HEK293 (cell line): Measurements from ENCODE around the gene OLR1.

Experiments used
- CTCF ChIA-PET: fragments of 350-600 bp; formaldehyde crosslinking; extraction: SDS; loops from one replicate; lab custom pipeline; 2021; ENCODE audit warnings: antibody characterized with exemption; lab: Yijun Ruan, JAX
- POLR2A ChIA-PET: fragments of 300-600 bp; formaldehyde crosslinking; extraction: SDS; loops from one replicate; lab custom pipeline; 2020; ENCODE audit warnings: antibody characterized with exemption, inconsistent platforms; lab: Yijun Ruan, JAX
- H3K27ac ChIP-seq: fragments of 200-500 bp; sonication (Bioruptor generic); 2 replicates; pipeline ENCODE4 v1.5.1; 2014; ENCODE audit warnings: low read depth, low read length, control low read depth, inconsistent platforms; ENCODE audit errors: extremely low read depth
- H3K36me3 ChIP-seq, 2 experiments: fragments of 200-500 bp in 1 of 2; sonication (Bioruptor generic) in 1 of 2; 1 replicate in 1 of 2; 2 replicates in 1 of 2; pipeline ENCODE4 v1.5.1; 2014 to 2017; ENCODE audit warnings: inconsistent platforms in 2 of 2, low read length in 2 of 2; ENCODE audit not compliant: control insufficient read depth in 2 of 2, insufficient read depth in 1 of 2
- H3K4me1 ChIP-seq: fragments of 200-500 bp; sonication (Bioruptor generic); 2 replicates; pipeline ENCODE4 v1.5.1; 2014; ENCODE audit warnings: mild to moderate bottlenecking, low read length, inconsistent platforms; ENCODE audit not compliant: control insufficient read depth, insufficient read depth
- H3K4me3 ChIP-seq: 2 replicates; pipeline ENCODE4 v1.5.1; 2011; ENCODE audit warnings: low read depth, mild to moderate bottlenecking, control low read depth, low read length, moderate library complexity
- H3K9me3 ChIP-seq: fragments of 200-500 bp; sonication (Bioruptor generic); 2 replicates; pipeline ENCODE4 v1.5.1; 2014; ENCODE audit warnings: low read depth, low read length, inconsistent platforms; ENCODE audit not compliant: control insufficient read depth, insufficient read depth
- MEIS1 ChIP-seq: sonication (generic); formaldehyde crosslinking; IDR thresholded peaks from 2 replicates; pipeline ENCODE4 v1.8.1; 2022; ENCODE audit warnings: missing genetic modification reagents, mild to moderate bottlenecking, borderline replicate concordance
- SALL2 ChIP-seq: fragments of 450-650 bp; formaldehyde crosslinking; IDR thresholded peaks from 2 replicates; pipeline ENCODE4 v1.5.0; 2017; ENCODE audit warnings: missing biosample characterization, mild to moderate bottlenecking, missing genetic modification characterization, borderline replicate concordance
- ZBTB20 ChIP-seq: fragments of 450-650 bp; formaldehyde crosslinking; IDR thresholded peaks from 2 replicates; pipeline ENCODE4 v1.5.1; 2016; ENCODE audit warnings: missing biosample characterization, missing genetic modification characterization
- ZFP3 ChIP-seq: fragments of 450-650 bp; formaldehyde crosslinking; IDR thresholded peaks from 2 replicates; pipeline ENCODE4 v1.5.1; 2016; ENCODE audit warnings: low read depth, missing biosample characterization, missing genetic modification characterization
- ZFP37 ChIP-seq: fragments of 450-650 bp; formaldehyde crosslinking; IDR thresholded peaks from 2 replicates; pipeline ENCODE4 v1.5.1; 2016; ENCODE audit warnings: missing biosample characterization, missing genetic modification characterization
- ZIC2 ChIP-seq: fragments of 450-650 bp; formaldehyde crosslinking; IDR thresholded peaks from 2 replicates; pipeline ENCODE4 v1.5.1; 2016; ENCODE audit warnings: missing biosample characterization, missing genetic modification characterization
- ZNF114 ChIP-seq: fragments of 450-650 bp; formaldehyde crosslinking; IDR thresholded peaks from 2 replicates; pipeline ENCODE4 v1.5.0; 2017; ENCODE audit warnings: missing biosample characterization, missing genetic modification characterization
- ZNF155 ChIP-seq: fragments of 450-650 bp; formaldehyde crosslinking; IDR thresholded peaks from 2 replicates; pipeline ENCODE4 v1.5.1; 2016; ENCODE audit warnings: missing biosample characterization, missing genetic modification characterization
- ZNF157 ChIP-seq: fragments of 450-650 bp; formaldehyde crosslinking; IDR thresholded peaks from 2 replicates; pipeline ENCODE4 v1.5.1; 2016; ENCODE audit warnings: missing biosample characterization, missing genetic modification characterization
- ZNF2 ChIP-seq: fragments of 450-650 bp; formaldehyde crosslinking; IDR thresholded peaks from 2 replicates; pipeline ENCODE4 v1.5.1; 2016; ENCODE audit warnings: missing biosample characterization, missing genetic modification characterization
- ZNF248 ChIP-seq: fragments of 450-650 bp; formaldehyde crosslinking; IDR thresholded peaks from 2 replicates; pipeline ENCODE4 v1.5.1; 2017; ENCODE audit warnings: missing biosample characterization, missing genetic modification characterization
- ZNF350 ChIP-seq: fragments of 450-650 bp; formaldehyde crosslinking; IDR thresholded peaks from 2 replicates; pipeline ENCODE4 v1.5.0; 2017; ENCODE audit warnings: missing biosample characterization, mild to moderate bottlenecking, missing genetic modification characterization
- ZNF510 ChIP-seq: fragments of 450-650 bp; formaldehyde crosslinking; IDR thresholded peaks from 2 replicates; pipeline ENCODE4 v1.5.1; 2018; ENCODE audit warnings: mild to moderate bottlenecking, missing genetic modification characterization, missing biosample characterization; ENCODE audit not compliant: insufficient replicate concordance
- ZNF521 ChIP-seq: fragments of 450-650 bp; formaldehyde crosslinking; IDR thresholded peaks from 2 replicates; pipeline ENCODE4 v1.5.1; 2017; ENCODE audit warnings: missing biosample characterization, mild to moderate bottlenecking, missing genetic modification characterization
- ZNF561 ChIP-seq: fragments of 450-650 bp; IDR thresholded peaks from 2 replicates; pipeline ENCODE4 v1.5.1; 2018; ENCODE audit warnings: missing biosample characterization, missing genetic modification characterization, borderline replicate concordance
- ZNF654 ChIP-seq: fragments of 450-650 bp; formaldehyde crosslinking; IDR thresholded peaks from 2 replicates; pipeline ENCODE4 v1.5.1; 2016; ENCODE audit warnings: low read depth, missing biosample characterization, missing genetic modification characterization
- ZNF777 ChIP-seq: fragments of 450-650 bp; formaldehyde crosslinking; IDR thresholded peaks from 2 replicates; pipeline ENCODE4 v1.5.1; 2017; ENCODE audit warnings: missing biosample characterization, missing genetic modification characterization, borderline replicate concordance
- TF ChIP-seq, protein P1 (sequence below): sonication (generic); formaldehyde crosslinking; IDR thresholded peaks from 2 replicates; pipeline ENCODE4 v1.8.1; 2022; ENCODE audit warnings: mild to moderate bottlenecking, moderate library complexity, missing genetic modification reagents
- TF ChIP-seq, protein P2 (sequence below): fragments of 450-650 bp; formaldehyde crosslinking; IDR thresholded peaks from 2 replicates; pipeline ENCODE4 v1.5.1; 2016; ENCODE audit warnings: missing biosample characterization, missing genetic modification characterization
- TF ChIP-seq, protein P3 (sequence below): IDR thresholded peaks from 2 replicates; pipeline ENCODE4 v1.6.1; 2011; ENCODE audit warnings: mild to moderate bottlenecking, low read depth, low read length, borderline replicate concordance
- TF ChIP-seq, protein P4 (sequence below): fragments of 450-650 bp; formaldehyde crosslinking; IDR thresholded peaks from 2 replicates; pipeline ENCODE4 v1.5.1; 2016; ENCODE audit warnings: missing biosample characterization, missing genetic modification characterization
- TF ChIP-seq, protein P5 (sequence below): fragments of 450-650 bp; formaldehyde crosslinking; IDR thresholded peaks from 2 replicates; pipeline ENCODE4 v1.5.1; 2016; ENCODE audit warnings: missing biosample characterization, missing genetic modification characterization
- TF ChIP-seq, protein P6 (sequence below): fragments of 450-650 bp; formaldehyde crosslinking; IDR thresholded peaks from 2 replicates; pipeline ENCODE4 v1.5.1; 2016; ENCODE audit warnings: missing biosample characterization, missing genetic modification characterization

OLR1 gene

DNA sequence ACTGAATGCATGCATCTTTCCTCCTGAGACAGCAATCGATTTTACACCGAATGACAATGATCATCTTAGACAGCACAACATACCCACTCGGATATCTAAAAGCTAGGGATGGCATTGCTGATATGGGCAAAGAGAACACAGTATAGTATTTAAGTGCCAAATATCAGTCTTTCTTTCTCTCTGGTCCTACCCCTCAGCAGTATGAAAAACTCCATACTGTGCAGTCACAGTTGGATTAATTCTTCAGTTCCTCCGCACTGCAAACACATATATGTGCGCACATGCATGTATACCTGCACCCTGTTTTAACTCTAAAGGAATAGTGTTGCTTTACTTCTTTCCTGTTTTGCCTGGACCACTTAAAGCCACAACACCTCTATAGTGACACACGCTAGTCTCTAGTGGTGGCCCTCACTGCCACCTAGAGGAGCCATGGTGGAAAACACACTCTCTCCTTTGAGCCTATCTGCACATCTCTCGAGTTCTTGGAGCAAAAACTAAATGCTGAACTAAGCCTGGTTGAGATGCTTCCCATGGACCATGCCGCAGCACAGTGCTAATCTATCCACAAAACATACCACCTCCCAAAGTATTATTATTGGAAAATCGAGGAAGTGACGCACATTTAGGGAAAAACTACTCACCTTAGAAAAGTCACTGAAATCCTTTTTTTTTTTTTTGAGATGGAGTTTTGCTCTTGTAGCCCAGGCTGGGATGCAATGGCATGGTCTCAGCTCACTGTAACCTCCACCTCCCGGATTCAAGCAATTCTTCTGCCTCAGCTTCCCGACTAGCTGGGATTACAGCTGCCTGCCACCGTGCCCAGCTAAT is 18.8 kb upstream of the OLR1 start:
- Histone ChIP-seq H3K27ac (no peak overlapping the region), H3K4me1 (no peaks in the 10 kb centered on the region)
- POLR2A ChIA-PET, result no interaction called here

DNA sequence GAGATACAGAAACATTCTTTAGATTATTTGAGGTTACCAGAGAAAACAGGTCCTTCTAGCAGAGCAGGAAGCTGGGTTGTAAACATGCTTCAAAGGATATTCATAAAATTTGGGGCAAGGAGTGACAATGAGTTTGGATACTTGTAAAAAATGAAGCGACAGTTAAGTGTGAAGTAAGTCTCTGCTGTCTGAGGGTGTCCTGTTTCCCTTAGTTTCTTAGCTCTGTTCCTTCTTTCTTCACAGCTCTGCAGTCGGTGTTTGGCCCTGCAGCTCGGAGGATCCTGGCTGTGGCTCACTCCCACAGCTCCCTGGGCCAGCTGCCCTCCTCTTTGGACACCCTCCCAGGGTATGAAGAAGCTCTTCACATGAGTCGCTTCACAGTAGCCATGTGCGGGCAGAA is 17.7 kb upstream of the OLR1 start:
- CTCF ChIA-PET, result interaction anchor here (0.6 to 3.7 kb wide), 7 partner anchors 17 to 437 kb away, joined by 3 to 29 read pairs (median 4); no protein-coding TSS in a partner anchor
- no peak overlapping the region for H3K27ac ChIP-seq
- H3K9me3 ChIP-seq, result no peaks in the 10 kb centered on the region
- POLR2A ChIA-PET, result interaction anchor here (0.6 to 0.7 kb wide), 2 partner anchors 19 to 22 kb away, joined by 3 to 4 read pairs; no protein-coding TSS in a partner anchor
- H3K4me1 ChIP-seq, result no peaks in the 10 kb centered on the region
- no peaks in the 10 kb centered on the region for H3K36me3 ChIP-seq
- H3K4me3 ChIP-seq, result no peak overlapping the region
- no peak for TF ChIP-seq ZNF155 (tag by site-specific recombination)
- TF ChIP-seq ZNF157 (tag by site-specific recombination), result no peak
- no peak for TF ChIP-seq ZNF350
- TF ChIP-seq ZNF777 (tag by site-specific recombination), result no peak
- no peak for TF ChIP-seq ZIC2 (tag by site-specific recombination)
- TF ChIP-seq, protein P1, sequence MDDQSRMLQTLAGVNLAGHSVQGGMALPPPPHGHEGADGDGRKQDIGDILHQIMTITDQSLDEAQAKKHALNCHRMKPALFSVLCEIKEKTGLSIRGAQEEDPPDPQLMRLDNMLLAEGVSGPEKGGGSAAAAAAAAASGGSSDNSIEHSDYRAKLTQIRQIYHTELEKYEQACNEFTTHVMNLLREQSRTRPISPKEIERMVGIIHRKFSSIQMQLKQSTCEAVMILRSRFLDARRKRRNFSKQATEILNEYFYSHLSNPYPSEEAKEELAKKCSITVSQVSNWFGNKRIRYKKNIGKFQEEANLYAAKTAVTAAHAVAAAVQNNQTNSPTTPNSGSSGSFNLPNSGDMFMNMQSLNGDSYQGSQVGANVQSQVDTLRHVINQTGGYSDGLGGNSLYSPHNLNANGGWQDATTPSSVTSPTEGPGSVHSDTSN (CRISPR knock-in tag), result no peak
- TF ChIP-seq, protein P2, sequence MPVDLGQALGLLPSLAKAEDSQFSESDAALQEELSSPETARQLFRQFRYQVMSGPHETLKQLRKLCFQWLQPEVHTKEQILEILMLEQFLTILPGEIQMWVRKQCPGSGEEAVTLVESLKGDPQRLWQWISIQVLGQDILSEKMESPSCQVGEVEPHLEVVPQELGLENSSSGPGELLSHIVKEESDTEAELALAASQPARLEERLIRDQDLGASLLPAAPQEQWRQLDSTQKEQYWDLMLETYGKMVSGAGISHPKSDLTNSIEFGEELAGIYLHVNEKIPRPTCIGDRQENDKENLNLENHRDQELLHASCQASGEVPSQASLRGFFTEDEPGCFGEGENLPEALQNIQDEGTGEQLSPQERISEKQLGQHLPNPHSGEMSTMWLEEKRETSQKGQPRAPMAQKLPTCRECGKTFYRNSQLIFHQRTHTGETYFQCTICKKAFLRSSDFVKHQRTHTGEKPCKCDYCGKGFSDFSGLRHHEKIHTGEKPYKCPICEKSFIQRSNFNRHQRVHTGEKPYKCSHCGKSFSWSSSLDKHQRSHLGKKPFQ (tag by site-specific recombination), result no peak
- TF ChIP-seq ZNF248, result no peak
- no peak for TF ChIP-seq ZFP3 (tag by site-specific recombination)
- no peak for TF ChIP-seq MEIS1 (CRISPR knock-in tag)
- no peak for TF ChIP-seq ZBTB20 (tag by site-specific recombination)
- TF ChIP-seq ZNF521 (tag by site-specific recombination), result no peak
- no peak for TF ChIP-seq SALL2 (tag by site-specific recombination)
- TF ChIP-seq, protein P3, sequence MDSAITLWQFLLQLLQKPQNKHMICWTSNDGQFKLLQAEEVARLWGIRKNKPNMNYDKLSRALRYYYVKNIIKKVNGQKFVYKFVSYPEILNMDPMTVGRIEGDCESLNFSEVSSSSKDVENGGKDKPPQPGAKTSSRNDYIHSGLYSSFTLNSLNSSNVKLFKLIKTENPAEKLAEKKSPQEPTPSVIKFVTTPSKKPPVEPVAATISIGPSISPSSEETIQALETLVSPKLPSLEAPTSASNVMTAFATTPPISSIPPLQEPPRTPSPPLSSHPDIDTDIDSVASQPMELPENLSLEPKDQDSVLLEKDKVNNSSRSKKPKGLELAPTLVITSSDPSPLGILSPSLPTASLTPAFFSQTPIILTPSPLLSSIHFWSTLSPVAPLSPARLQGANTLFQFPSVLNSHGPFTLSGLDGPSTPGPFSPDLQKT, result no peak

More for the DNA sequence above, 18.8 kb upstream of the OLR1 start:
- Histone ChIP-seq H3K36me3 (no peaks in the 10 kb centered on the region), H3K9me3 (no peaks in the 10 kb centered on the region), H3K4me3 (no peak overlapping the region)
- TF ChIP-seq ZNF510 (tag by site-specific recombination) (no peak), ZNF561 (tag by site-specific recombination) (no peak), ZNF114 (tag by site-specific recombination) (no peak), ZNF654 (peak; percentile 60), ZNF2 (tag by site-specific recombination) (peak; percentile 63; the same call in 1 of the 2 replicates), SALL2 (tag by site-specific recombination) (no peak), ZFP37 (tag by site-specific recombination) (no peak), ZNF157 (tag by site-specific recombination) (no peak)
- TF ChIP-seq, protein P4, sequence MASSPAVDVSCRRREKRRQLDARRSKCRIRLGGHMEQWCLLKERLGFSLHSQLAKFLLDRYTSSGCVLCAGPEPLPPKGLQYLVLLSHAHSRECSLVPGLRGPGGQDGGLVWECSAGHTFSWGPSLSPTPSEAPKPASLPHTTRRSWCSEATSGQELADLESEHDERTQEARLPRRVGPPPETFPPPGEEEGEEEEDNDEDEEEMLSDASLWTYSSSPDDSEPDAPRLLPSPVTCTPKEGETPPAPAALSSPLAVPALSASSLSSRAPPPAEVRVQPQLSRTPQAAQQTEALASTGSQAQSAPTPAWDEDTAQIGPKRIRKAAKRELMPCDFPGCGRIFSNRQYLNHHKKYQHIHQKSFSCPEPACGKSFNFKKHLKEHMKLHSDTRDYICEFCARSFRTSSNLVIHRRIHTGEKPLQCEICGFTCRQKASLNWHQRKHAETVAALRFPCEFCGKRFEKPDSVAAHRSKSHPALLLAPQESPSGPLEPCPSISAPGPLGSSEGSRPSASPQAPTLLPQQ, result no peak
- TF ChIP-seq, protein P5, sequence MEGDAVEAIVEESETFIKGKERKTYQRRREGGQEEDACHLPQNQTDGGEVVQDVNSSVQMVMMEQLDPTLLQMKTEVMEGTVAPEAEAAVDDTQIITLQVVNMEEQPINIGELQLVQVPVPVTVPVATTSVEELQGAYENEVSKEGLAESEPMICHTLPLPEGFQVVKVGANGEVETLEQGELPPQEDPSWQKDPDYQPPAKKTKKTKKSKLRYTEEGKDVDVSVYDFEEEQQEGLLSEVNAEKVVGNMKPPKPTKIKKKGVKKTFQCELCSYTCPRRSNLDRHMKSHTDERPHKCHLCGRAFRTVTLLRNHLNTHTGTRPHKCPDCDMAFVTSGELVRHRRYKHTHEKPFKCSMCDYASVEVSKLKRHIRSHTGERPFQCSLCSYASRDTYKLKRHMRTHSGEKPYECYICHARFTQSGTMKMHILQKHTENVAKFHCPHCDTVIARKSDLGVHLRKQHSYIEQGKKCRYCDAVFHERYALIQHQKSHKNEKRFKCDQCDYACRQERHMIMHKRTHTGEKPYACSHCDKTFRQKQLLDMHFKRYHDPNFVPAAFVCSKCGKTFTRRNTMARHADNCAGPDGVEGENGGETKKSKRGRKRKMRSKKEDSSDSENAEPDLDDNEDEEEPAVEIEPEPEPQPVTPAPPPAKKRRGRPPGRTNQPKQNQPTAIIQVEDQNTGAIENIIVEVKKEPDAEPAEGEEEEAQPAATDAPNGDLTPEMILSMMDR, result peak; percentile 38; the same call in 1 of the 2 replicates
- TF ChIP-seq, protein P6, sequence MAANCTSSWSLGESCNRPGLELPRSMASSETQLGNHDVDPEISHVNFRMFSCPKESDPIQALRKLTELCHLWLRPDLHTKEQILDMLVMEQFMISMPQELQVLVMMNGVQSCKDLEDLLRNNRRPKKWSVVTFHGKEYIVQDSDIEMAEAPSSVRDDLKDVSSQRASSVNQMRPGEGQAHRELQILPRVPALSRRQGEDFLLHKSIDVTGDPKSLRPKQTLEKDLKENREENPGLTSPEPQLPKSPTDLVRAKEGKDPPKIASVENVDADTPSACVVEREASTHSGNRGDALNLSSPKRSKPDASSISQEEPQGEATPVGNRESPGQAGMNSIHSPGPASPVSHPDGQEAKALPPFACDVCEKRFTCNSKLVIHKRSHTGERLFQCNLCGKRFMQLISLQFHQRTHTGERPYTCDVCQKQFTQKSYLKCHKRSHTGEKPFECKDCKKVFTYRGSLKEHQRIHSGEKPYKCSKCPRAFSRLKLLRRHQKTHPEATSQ (tag by site-specific recombination), result no peak
- CTCF ChIA-PET, result interaction anchor here (0.6 to 3.7 kb wide), 13 partner anchors 16 to 157 kb away, joined by 3 to 29 read pairs (median 4); no protein-coding TSS in a partner anchor
